Measurements from ENCODE around the gene BEST1. TPM values are rescaled to one million over a fixed set of nuclear protein-coding genes. Genes with fewer than 3 reads are reported as not detected.
"Not testable (repeated sequence)": the region's sequence is repeated elsewhere in the genome, so short reads cannot be mapped to it uniquely, and the experiment has no call there.

BEST1 gene
- total RNA-seq, 4 donors from 2014 or later: 0.40 to 3.7 (median 2.6) TPM

DNA sequence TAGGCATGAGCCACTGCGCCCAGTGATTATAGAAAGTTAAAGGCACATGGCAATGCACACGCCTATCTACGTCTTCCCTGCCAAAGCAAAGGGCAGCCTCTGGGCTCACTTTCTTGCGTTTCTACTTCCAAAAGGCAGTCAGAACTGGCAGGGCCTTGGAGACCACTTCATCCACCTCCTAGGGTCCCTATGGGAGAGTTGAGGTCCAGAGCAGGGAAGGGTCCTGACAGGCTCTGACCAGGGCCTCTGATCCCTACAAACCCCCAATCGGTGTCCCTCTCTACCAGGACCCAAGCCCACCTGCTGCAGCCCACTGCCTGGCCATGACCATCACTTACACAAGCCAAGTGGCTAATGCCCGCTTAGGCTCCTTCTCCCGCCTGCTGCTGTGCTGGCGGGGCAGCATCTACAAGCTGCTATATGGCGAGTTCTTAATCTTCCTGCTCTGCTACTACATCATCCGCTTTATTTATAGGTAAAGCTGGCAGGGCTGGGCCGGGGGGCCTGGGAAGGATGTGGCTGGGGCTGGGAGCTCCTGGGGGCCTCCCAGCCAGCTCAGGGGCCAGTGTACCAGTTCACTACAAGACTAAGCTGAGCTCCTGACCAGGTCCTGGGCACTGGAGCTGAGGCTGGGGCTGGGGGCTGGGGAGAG is 1.5 kb downstream of the BEST1 start:
- H3K4me3 ChIP-seq: no peak overlapping the region
- peaks cover 16% of the 10 kb centered on the region for H3K27me3 ChIP-seq
- H3K4me1 ChIP-seq: peaks cover 9 to 29% (median 22%) of the 10 kb centered on the region in 4 donors
- in situ Hi-C loops (cut with MboI; ENCODE audit: low pct_ligation_motif_present in 1 of 4, low pct_unique_long_range_greater_than_20kb in 1 of 4, low sequenced_read_pairs in 3 of 4) (loop anchor here in 1 of 4 donors (10.0 kb wide), 1 partner anchor 157 kb away; the partner anchor contains the start of genes FEN1 and TMEM258), intact Hi-C loops (cut with DNase I; ENCODE audit: low total_unique reads) (no loop called here)
- H3K9me3 ChIP-seq: no peaks in the 10 kb centered on the region
- H3K36me3 ChIP-seq: no peaks in the 10 kb centered on the region
- WGBS, 2 donors (ENCODE audit: low coverage in 1 of 2): 95 to 100% methylated on average over 1 to 11 of the region's 11 CpGs
- H3K27ac ChIP-seq: no peak overlapping the region
- TF ChIP-seq POLR2AphosphoS5 (IDR thresholded peaks at IDR 0.05): no peak
- no peak for TF ChIP-seq EP300 (IDR thresholded peaks at IDR 0.05; ENCODE audit: low read depth)
- no peak for DNase-seq

GRCh38 chr11:61952882-61953281 is 2.7 kb downstream of the BEST1 start:
- no peak for DNase-seq
- TF ChIP-seq, protein P1, sequence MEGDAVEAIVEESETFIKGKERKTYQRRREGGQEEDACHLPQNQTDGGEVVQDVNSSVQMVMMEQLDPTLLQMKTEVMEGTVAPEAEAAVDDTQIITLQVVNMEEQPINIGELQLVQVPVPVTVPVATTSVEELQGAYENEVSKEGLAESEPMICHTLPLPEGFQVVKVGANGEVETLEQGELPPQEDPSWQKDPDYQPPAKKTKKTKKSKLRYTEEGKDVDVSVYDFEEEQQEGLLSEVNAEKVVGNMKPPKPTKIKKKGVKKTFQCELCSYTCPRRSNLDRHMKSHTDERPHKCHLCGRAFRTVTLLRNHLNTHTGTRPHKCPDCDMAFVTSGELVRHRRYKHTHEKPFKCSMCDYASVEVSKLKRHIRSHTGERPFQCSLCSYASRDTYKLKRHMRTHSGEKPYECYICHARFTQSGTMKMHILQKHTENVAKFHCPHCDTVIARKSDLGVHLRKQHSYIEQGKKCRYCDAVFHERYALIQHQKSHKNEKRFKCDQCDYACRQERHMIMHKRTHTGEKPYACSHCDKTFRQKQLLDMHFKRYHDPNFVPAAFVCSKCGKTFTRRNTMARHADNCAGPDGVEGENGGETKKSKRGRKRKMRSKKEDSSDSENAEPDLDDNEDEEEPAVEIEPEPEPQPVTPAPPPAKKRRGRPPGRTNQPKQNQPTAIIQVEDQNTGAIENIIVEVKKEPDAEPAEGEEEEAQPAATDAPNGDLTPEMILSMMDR (IDR thresholded peaks at IDR 0.05): no peak
- TF ChIP-seq POLR2A (IDR thresholded peaks at IDR 0.05) (no peak), POLR2AphosphoS5 (IDR thresholded peaks at IDR 0.05) (no peak), EP300 (IDR thresholded peaks at IDR 0.05; ENCODE audit: low read depth) (no peak)
- intact Hi-C loops (cut with DNase I; ENCODE audit: low total_unique reads): no loop called here
- H3K27me3 ChIP-seq: peaks cover 16% of the 10 kb centered on the region
- no peaks in the 10 kb centered on the region for H3K36me3 ChIP-seq
- H3K27ac ChIP-seq: no peak overlapping the region
- peaks cover 7 to 23% (median 18%) of the 10 kb centered on the region in 4 donors for H3K4me1 ChIP-seq
- 86 to 94% methylated on average over 3 of the region's 3 CpGs for WGBS, 2 donors (ENCODE audit: low coverage in 1 of 2)
- H3K4me3 ChIP-seq: no peak overlapping the region
- in situ Hi-C loops (cut with MboI; ENCODE audit: low pct_ligation_motif_present in 1 of 4, low pct_unique_long_range_greater_than_20kb in 1 of 4, low sequenced_read_pairs in 3 of 4): loop anchor here in 1 of 4 donors (10.0 kb wide), 1 partner anchor 158 kb away; the partner anchor contains the start of genes FEN1 and TMEM258
- H3K9me3 ChIP-seq: no peaks in the 10 kb centered on the region

GRCh38 chr11:61953632-61954031 is 3.5 kb downstream of the BEST1 start:
- H3K9me3 ChIP-seq; intact Hi-C loops (cut with DNase I; ENCODE audit: low total_unique reads); H3K36me3 ChIP-seq; DNase-seq; H3K27ac ChIP-seq; H3K4me3 ChIP-seq: not testable (repeated sequence)
- in situ Hi-C loops (cut with MboI; ENCODE audit: low pct_ligation_motif_present in 1 of 4, low pct_unique_long_range_greater_than_20kb in 1 of 4, low sequenced_read_pairs in 3 of 4): loop anchor here in 1 of 4 donors (10.0 kb wide), 1 partner anchor 159 kb away; the partner anchor contains the start of genes FEN1 and TMEM258
- Histone ChIP-seq H3K4me1 (peaks cover 5 to 22% (median 16%) of the 10 kb centered on the region in 4 donors), H3K27me3 (peaks cover 16% of the 10 kb centered on the region)
- 92 to 96% methylated on average over 4 to 5 of the region's 5 CpGs for WGBS, 2 donors (ENCODE audit: low coverage in 1 of 2)

GRCh38 chr11:61954106-61954850 is 4.1 kb downstream of the BEST1 start:
- H3K4me1 ChIP-seq: peaks cover 5 to 22% (median 13%) of the 10 kb centered on the region in 4 donors
- in situ Hi-C loops (cut with MboI; ENCODE audit: low pct_ligation_motif_present in 1 of 4, low pct_unique_long_range_greater_than_20kb in 1 of 4, low sequenced_read_pairs in 3 of 4) (loop anchor here in 1 of 4 donors (10.0 kb wide), 1 partner anchor 159 kb away; the partner anchor contains the start of genes FEN1 and TMEM258), intact Hi-C loops (cut with DNase I; ENCODE audit: low total_unique reads) (no loop called here)
- H3K9me3 ChIP-seq: no peaks in the 10 kb centered on the region
- DNase-seq: no peak
- no peak overlapping the region for H3K4me3 ChIP-seq
- peaks cover 16% of the 10 kb centered on the region for H3K27me3 ChIP-seq
- 96 to 100% methylated on average over 2 to 8 of the region's 9 CpGs for WGBS, 2 donors (ENCODE audit: low coverage in 1 of 2)
- TF ChIP-seq, protein P1 (IDR thresholded peaks at IDR 0.05): no peak
- no peak for TF ChIP-seq POLR2AphosphoS5 (IDR thresholded peaks at IDR 0.05)
- TF ChIP-seq POLR2A (IDR thresholded peaks at IDR 0.05): no peak
- no peak for TF ChIP-seq EP300 (IDR thresholded peaks at IDR 0.05; ENCODE audit: low read depth)
- no peaks in the 10 kb centered on the region for H3K36me3 ChIP-seq
- peak overlapping the region; percentile 73 to 74 (median 74) for H3K27ac ChIP-seq
